ENCODE results near the gene MYO3B. TPM values are rescaled to one million over a fixed set of nuclear protein-coding genes. Genes with fewer than 3 reads are reported as not detected.

MYO3B gene
- total and polyA plus RNA-seq, 2 of the 8 experiments (the other 6 are each of a cell fraction or from before 2014, with no cell fraction given): 0.17 to 0.19 TPM

DNA sequence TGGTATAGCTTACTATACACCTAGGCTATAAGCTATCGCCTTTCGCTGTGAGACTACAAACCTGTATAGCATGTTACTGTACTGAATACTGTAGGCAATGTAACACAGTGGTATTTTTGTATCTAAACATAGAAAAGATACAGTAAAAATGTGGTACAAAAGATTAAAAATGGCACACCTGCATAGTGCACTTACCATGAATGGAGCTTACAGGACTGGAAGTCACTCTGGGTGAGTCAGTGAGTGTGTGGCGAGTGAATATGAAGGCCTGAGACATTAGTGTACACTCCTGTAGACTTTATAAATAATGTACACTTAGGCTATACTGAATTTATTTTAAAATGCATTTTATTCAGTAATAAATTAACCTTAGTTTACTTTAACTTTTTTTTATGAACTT lies 279.0 kb downstream of the MYO3B start (continued):
- TF ChIP-seq CHD7 (IDR thresholded peaks at IDR 0.05; ENCODE audit: insufficient replicate concordance, low read length) (no peak), BRCA1 (IDR thresholded peaks at IDR 0.05; ENCODE audit: low read depth, low read length) (no peak), RXRA (IDR thresholded peaks at IDR 0.05; ENCODE audit: insufficient read depth, low read depth, low read length) (no peak), KDM4A (IDR thresholded peaks at IDR 0.05; ENCODE audit: low read depth, low read length, severe bottlenecking) (no peak), SP4 (IDR thresholded peaks at IDR 0.05; ENCODE audit: low read length) (no peak), HDAC2 (IDR thresholded peaks at IDR 0.05; ENCODE audit: borderline replicate concordance in 1 of 2, low read depth in 2 of 2, low read length in 2 of 2) (no peak)
